H9 (cell line): ENCODE measurements around the gene HAPLN1. TPM values are rescaled to one million over a fixed set of nuclear protein-coding genes. Genes with fewer than 3 reads are reported as not detected.

Source experiments
- DNase-seq: peaks from one replicate; pipeline ENCODE4 v3.0.0-alpha.2; 2017
- H2AFZ ChIP-seq: one replicate; pipeline ENCODE4 v1.6.1; 2013; ENCODE audit warnings: mild to moderate bottlenecking, low read length, control low read depth, moderate library complexity
- H2AK5ac ChIP-seq: 2 replicates; pipeline ENCODE4 v1.6.1; 2013; ENCODE audit warnings: low read length, control low read depth, mixed read lengths; ENCODE audit not compliant: insufficient read length
- H2BK120ac ChIP-seq: one replicate; pipeline ENCODE4 v1.6.1; 2013; ENCODE audit warnings: low read depth, mild to moderate bottlenecking, low read length, control low read depth, inconsistent platforms; ENCODE audit not compliant: poor library complexity, severe bottlenecking
- H2BK12ac ChIP-seq: 2 replicates; pipeline ENCODE4 v1.6.1; 2013; ENCODE audit warnings: low read length, control low read depth, mixed read lengths, low read depth; ENCODE audit not compliant: insufficient read length
- H2BK15ac ChIP-seq: 2 replicates; pipeline ENCODE4 v1.6.1; 2013; ENCODE audit warnings: low read depth, low read length, control low read depth
- H2BK20ac ChIP-seq: one replicate; pipeline ENCODE4 v1.6.1; 2013; ENCODE audit warnings: low read depth, mild to moderate bottlenecking, low read length, control low read depth, inconsistent platforms; ENCODE audit not compliant: poor library complexity, severe bottlenecking
- H2BK5ac ChIP-seq: 2 replicates; pipeline ENCODE4 v1.6.1; 2013; ENCODE audit warnings: low read length, control low read depth, mixed read lengths; ENCODE audit not compliant: insufficient read length
- H3K14ac ChIP-seq: 2 replicates; pipeline ENCODE4 v1.6.1; 2013; ENCODE audit warnings: low read length, control low read depth; ENCODE audit not compliant: insufficient read depth
- H3K18ac ChIP-seq: 2 replicates; pipeline ENCODE4 v1.6.1; 2013; ENCODE audit warnings: low read depth, mild to moderate bottlenecking, mixed read lengths, low read length, control low read depth; ENCODE audit not compliant: insufficient read length
- H3K23ac ChIP-seq: 2 replicates; pipeline ENCODE4 v1.6.1; 2013; ENCODE audit warnings: low read length, control low read depth, mixed read lengths, low read depth; ENCODE audit not compliant: insufficient read length
- H3K23me2 ChIP-seq: 2 replicates; pipeline ENCODE4 v1.6.1; 2013; ENCODE audit warnings: low read depth, mild to moderate bottlenecking, mixed read lengths, low read length, control low read depth; ENCODE audit not compliant: insufficient read length, poor library complexity, severe bottlenecking
- H3K27ac ChIP-seq: 2 replicates; pipeline ENCODE4 v1.5.1; 2013; ENCODE audit warnings: low read length, control low read depth, mixed read lengths, low read depth; ENCODE audit not compliant: insufficient read length
- H3K27me3 ChIP-seq: 2 replicates; pipeline ENCODE4 v1.6.1; 2013; ENCODE audit warnings: low read length, control low read depth, inconsistent platforms; ENCODE audit not compliant: insufficient read depth
- H3K4ac ChIP-seq: 2 replicates; pipeline ENCODE4 v1.6.1; 2013; ENCODE audit warnings: low read depth, mild to moderate bottlenecking, control low read depth, inconsistent platforms, low read length, moderate library complexity
- H3K4me1 ChIP-seq: 2 replicates; pipeline ENCODE4 v1.6.1; 2013; ENCODE audit warnings: low read length, control low read depth, inconsistent platforms; ENCODE audit not compliant: insufficient read depth
- H3K4me2 ChIP-seq: 2 replicates; pipeline ENCODE4 v1.6.1; 2013; ENCODE audit warnings: low read length, control low read depth, mixed read lengths; ENCODE audit not compliant: insufficient read length, insufficient read depth
- H3K56ac ChIP-seq: 2 replicates; pipeline ENCODE4 v1.6.1; 2013; ENCODE audit warnings: low read depth, mild to moderate bottlenecking, mixed read lengths, low read length, control low read depth; ENCODE audit not compliant: insufficient read length
- H3K79me1 ChIP-seq: 2 replicates; pipeline ENCODE4 v1.6.1; 2013; ENCODE audit warnings: low read depth, mild to moderate bottlenecking, moderate library complexity, low read length, control low read depth, inconsistent platforms; ENCODE audit not compliant: insufficient read depth, poor library complexity, severe bottlenecking
- H3K79me2 ChIP-seq: 2 replicates; pipeline ENCODE4 v1.6.1; 2013; ENCODE audit warnings: low read length, control low read depth, inconsistent platforms; ENCODE audit not compliant: insufficient read depth
- H3K9ac ChIP-seq: 2 replicates; pipeline ENCODE4 v1.6.1; 2013; ENCODE audit warnings: low read length, control low read depth, mixed read lengths; ENCODE audit not compliant: insufficient read length; ENCODE audit errors: extremely low read depth
- H3K9me3 ChIP-seq: one replicate; pipeline ENCODE4 v1.6.1; 2013; ENCODE audit warnings: low read depth, low read length, inconsistent platforms; ENCODE audit not compliant: control insufficient read depth
- H3T11ph ChIP-seq: one replicate; pipeline ENCODE4 v1.6.1; 2013; ENCODE audit warnings: mild to moderate bottlenecking, low read length, control low read depth, inconsistent platforms
- H4K20me1 ChIP-seq: one replicate; pipeline ENCODE4 v1.6.1; 2013; ENCODE audit not compliant: control insufficient read depth, insufficient read length, insufficient read depth
- H4K5ac ChIP-seq: 2 replicates; pipeline ENCODE4 v1.6.1; 2013; ENCODE audit warnings: low read depth, mild to moderate bottlenecking, mixed read lengths, low read length, control low read depth; ENCODE audit not compliant: insufficient read length
- H4K8ac ChIP-seq: replicated peaks from 2 replicates; pipeline ENCODE4 v1.6.1; 2013; ENCODE audit warnings: low read length, control low read depth, mixed read lengths, low read depth; ENCODE audit not compliant: insufficient read length
- H4K91ac ChIP-seq: 2 replicates; pipeline ENCODE4 v1.6.1; 2013; ENCODE audit warnings: low read depth, mild to moderate bottlenecking, moderate library complexity, mixed read lengths, low read length, control low read depth; ENCODE audit not compliant: insufficient read length
- H3K27ac Mint-ChIP-seq, 3 experiments: 2 replicates in 2 of 3; 3 replicates in 1 of 3; pipeline ENCODE4 v1.8.0; 2020 to 2021; ENCODE audit warnings: mixed read lengths in 3 of 3, mild to moderate bottlenecking in 1 of 3, moderate library complexity in 1 of 3
- H3K27me3 Mint-ChIP-seq: 2 replicates; pipeline ENCODE4 v1.8.0; 2021; ENCODE audit warnings: low read depth, mild to moderate bottlenecking, moderate library complexity, mixed read lengths
- H3K36me3 Mint-ChIP-seq, 3 experiments: 2 replicates in 2 of 3; 3 replicates in 1 of 3; pipeline ENCODE4 v1.8.0; 2020 to 2021; ENCODE audit warnings: low read depth in 3 of 3, mixed read lengths in 3 of 3; ENCODE audit not compliant: insufficient read depth in 1 of 3
- H3K4me1 Mint-ChIP-seq, 2 experiments: 2 replicates each; pipeline ENCODE4 v1.8.0; 2020; ENCODE audit warnings: mixed read lengths in 2 of 2
- H3K4me3 Mint-ChIP-seq, 2 experiments: 2 replicates in 1 of 2; 3 replicates in 1 of 2; pipeline ENCODE4 v1.8.0; 2020 to 2021; ENCODE audit warnings: mild to moderate bottlenecking in 2 of 2, mixed read lengths in 2 of 2, moderate library complexity in 1 of 2
- H3K9me3 Mint-ChIP-seq, 2 experiments: 2 replicates in 1 of 2; 3 replicates in 1 of 2; pipeline ENCODE4 v1.8.0; 2020; ENCODE audit warnings: mild to moderate bottlenecking in 2 of 2, mixed read lengths in 2 of 2, moderate library complexity in 1 of 2
- WGBS: extraction: QIAGEN DNeasy Blood & Tissue Kit; methylation state at CpG from one replicate; pipeline ENCODE4 v1.1.7; 2013; ENCODE audit warnings: missing lambda C conversion rate, low lambda C conversion rate, mixed read lengths; ENCODE audit not compliant: insufficient read length; ENCODE audit errors: extremely low coverage; 5-methylcytosine and 5-hydroxymethylcytosine counted together
- total RNA-seq: library from RNA; stranded (reverse); gene quantifications from 2 replicates; pipeline ENCODE4 v1.2.1, GENCODE V29; 2021
- TF ChIP-seq, protein P1 (sequence below): fragments of 200-600 bp; sonication (generic); conservative IDR thresholded peaks from 3 replicates; pipeline ENCODE4 v1.8.0; 2021; ENCODE audit warnings: antibody characterized with exemption, mild to moderate bottlenecking

Gene HAPLN1
- total RNA-seq, 1 experiment from 2014 or later, result 0.22 TPM

DNA sequence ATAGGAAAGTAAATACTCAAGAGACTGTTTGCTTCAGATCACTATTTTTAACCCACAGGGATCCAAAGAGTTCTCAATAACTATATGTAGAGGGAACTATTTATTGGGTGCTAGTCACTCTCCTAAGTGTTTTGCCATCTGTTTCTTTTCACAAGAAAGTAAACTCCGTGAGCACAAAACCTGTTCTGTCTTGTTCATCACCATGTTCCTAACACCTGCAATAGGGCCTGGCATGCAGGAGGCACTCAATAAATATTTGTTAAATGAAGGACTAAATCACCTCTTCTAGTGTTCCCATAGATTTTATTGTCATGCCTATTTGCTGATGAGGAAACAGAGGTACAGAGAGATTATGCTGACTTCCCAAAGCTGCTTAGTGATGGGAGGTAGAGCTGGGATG is 130.9 kb downstream of the HAPLN1 start:
- Histone ChIP-seq H3K27ac (no peak overlapping the region), H2BK5ac (no peak overlapping the region), H2AFZ (no peak overlapping the region), H4K5ac (no peak overlapping the region), H3K23ac (no peak overlapping the region), H2BK20ac (no peak overlapping the region), H4K20me1 (no peaks in the 10 kb centered on the region), H2BK12ac (no peak overlapping the region), H3K27me3 (no peaks in the 10 kb centered on the region), H3K56ac (no peak overlapping the region), H3K79me2 (no peaks in the 10 kb centered on the region), H4K91ac (no peak overlapping the region), H3K79me1 (no peaks in the 10 kb centered on the region), H3K4me2 (no peak overlapping the region), H2BK120ac (no peak overlapping the region), H2AK5ac (no peak overlapping the region), H2BK15ac (no peak overlapping the region), H3K4me1 (no peaks in the 10 kb centered on the region), H3K9me3 (no peaks in the 10 kb centered on the region), H3K4ac (no peak overlapping the region), H3T11ph (no peak overlapping the region), H3K23me2 (no peaks in the 10 kb centered on the region), H3K18ac (no peak overlapping the region), H3K9ac (no peak overlapping the region), H4K8ac (no peak overlapping the region), H3K14ac (no peak overlapping the region)
- no peaks in the 10 kb centered on the region for H3K4me1 Mint-ChIP-seq
- H3K4me3 Mint-ChIP-seq, result no peak overlapping the region
- DNase-seq, result no peak
- no peaks in the 10 kb centered on the region for H3K36me3 Mint-ChIP-seq
- no peak overlapping the region for H3K27ac Mint-ChIP-seq
- no CpG with 5 or more reads among the region's 1 CpG for WGBS
- TF ChIP-seq, protein P1, sequence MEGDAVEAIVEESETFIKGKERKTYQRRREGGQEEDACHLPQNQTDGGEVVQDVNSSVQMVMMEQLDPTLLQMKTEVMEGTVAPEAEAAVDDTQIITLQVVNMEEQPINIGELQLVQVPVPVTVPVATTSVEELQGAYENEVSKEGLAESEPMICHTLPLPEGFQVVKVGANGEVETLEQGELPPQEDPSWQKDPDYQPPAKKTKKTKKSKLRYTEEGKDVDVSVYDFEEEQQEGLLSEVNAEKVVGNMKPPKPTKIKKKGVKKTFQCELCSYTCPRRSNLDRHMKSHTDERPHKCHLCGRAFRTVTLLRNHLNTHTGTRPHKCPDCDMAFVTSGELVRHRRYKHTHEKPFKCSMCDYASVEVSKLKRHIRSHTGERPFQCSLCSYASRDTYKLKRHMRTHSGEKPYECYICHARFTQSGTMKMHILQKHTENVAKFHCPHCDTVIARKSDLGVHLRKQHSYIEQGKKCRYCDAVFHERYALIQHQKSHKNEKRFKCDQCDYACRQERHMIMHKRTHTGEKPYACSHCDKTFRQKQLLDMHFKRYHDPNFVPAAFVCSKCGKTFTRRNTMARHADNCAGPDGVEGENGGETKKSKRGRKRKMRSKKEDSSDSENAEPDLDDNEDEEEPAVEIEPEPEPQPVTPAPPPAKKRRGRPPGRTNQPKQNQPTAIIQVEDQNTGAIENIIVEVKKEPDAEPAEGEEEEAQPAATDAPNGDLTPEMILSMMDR, result no peak
- no peaks in the 10 kb centered on the region for H3K27me3 Mint-ChIP-seq
- H3K9me3 Mint-ChIP-seq, result no peaks in the 10 kb centered on the region

Other genes with a start within 250 kb of the HAPLN1 start
- gene VCAN, start 249.1 kb downstream of the HAPLN1 start, total RNA-seq, result 271 and 278 TPM in 2 replicates